ENCODE measurements around the gene DPEP2NB.

DPEP2NB gene

GRCh38 chr16:68022728-68023537, 7.2 kb upstream of the DPEP2NB start, which contains the start of the genes DDX28 and DUS2 (continued):
- TF ChIP-seq HIC1 (tag by site-specific recombination; IDR thresholded peaks at IDR 0.05) (no peak), ZNF629 (tag by site-specific recombination; IDR thresholded peaks at IDR 0.05) (peak; percentile 90), ZNF426 (tag by site-specific recombination; IDR thresholded peaks at IDR 0.05) (no peak), KLF17 (tag by site-specific recombination; IDR thresholded peaks at IDR 0.05) (0 out of 2 replicates have a peak, but pooled peaks have one; percentile 68), ZNF302 (tag by site-specific recombination; IDR thresholded peaks at IDR 0.05; ENCODE audit: low read depth) (no peak), ZNF571 (tag by site-specific recombination; IDR thresholded peaks at IDR 0.05) (no peak), ZNF707 (tag by site-specific recombination; IDR thresholded peaks at IDR 0.05) (no peak), ZNF76 (tag by site-specific recombination; IDR thresholded peaks at IDR 0.05; ENCODE audit: borderline replicate concordance, low read depth) (peak; percentile 84)

GRCh38 chr16:68022278-68022727, 6.6 kb upstream of the DPEP2NB start:
- CTCF ChIA-PET, result interaction anchor here (0.5 to 1.8 kb wide), 4 partner anchors 13 to 295 kb away, joined by 3 to 4 read pairs (median 3); no protein-coding TSS in a partner anchor

More at GRCh38 chr16:68022278-68022727, 6.6 kb upstream of the DPEP2NB start:
- peaks cover 7% of the 10 kb centered on the region; the same call in 1 of the 2 replicates for H3K4me1 ChIP-seq (ENCODE audit: control insufficient read depth, insufficient read depth, low read length)
- no peaks in the 10 kb centered on the region for H3K9me3 ChIP-seq (ENCODE audit: control insufficient read depth, insufficient read depth, low read depth, low read length)
- TF ChIP-seq BCL11B (tag by site-specific recombination; IDR thresholded peaks at IDR 0.05; ENCODE audit: low read depth) (no peak), ZNF580 (tag by site-specific recombination; IDR thresholded peaks at IDR 0.05) (no peak), ZNF354C (tag by site-specific recombination; IDR thresholded peaks at IDR 0.05; ENCODE audit: borderline replicate concordance, low read depth) (no peak), ZNF248 (tag by site-specific recombination; IDR thresholded peaks at IDR 0.05) (no peak), ZIC2 (tag by site-specific recombination; IDR thresholded peaks at IDR 0.05) (no peak), GLIS2 (tag by site-specific recombination; IDR thresholded peaks at IDR 0.05) (no peak), ZNF48 (tag by site-specific recombination; IDR thresholded peaks at IDR 0.05) (no peak), ZNF513 (tag by site-specific recombination; IDR thresholded peaks at IDR 0.05) (no peak), RBAK (tag by site-specific recombination; IDR thresholded peaks at IDR 0.05) (no peak), HOXA7 (CRISPR knock-in tag; IDR thresholded peaks at IDR 0.05; ENCODE audit: borderline replicate concordance) (no peak), ZNF510 (tag by site-specific recombination; IDR thresholded peaks at IDR 0.05; ENCODE audit: insufficient replicate concordance) (no peak), ZNF398 (tag by site-specific recombination; IDR thresholded peaks at IDR 0.05) (no peak), ZBTB8A (tag by site-specific recombination; IDR thresholded peaks at IDR 0.05) (no peak), ZNF610 (tag by site-specific recombination; IDR thresholded peaks at IDR 0.05; ENCODE audit: borderline replicate concordance) (no peak), ZNF548 (tag by site-specific recombination; IDR thresholded peaks at IDR 0.05) (no peak)
- peak overlapping the region; percentile 98 for H3K4me3 ChIP-seq (ENCODE audit: low read depth, low read length)
- peaks cover 0 to 34% of the 10 kb centered on the region in 2 experiments; a peak in 2 of 3 replicates for H3K36me3 ChIP-seq (ENCODE audit: control insufficient read depth in 2 of 2, insufficient read depth in 1 of 2, low read length in 2 of 2)
- POLR2A ChIA-PET, result interaction anchor here (0.8 to 2.5 kb wide), 8 partner anchors 19 to 214 kb away, joined by 3 to 7 read pairs (median 4); partner anchors contain the start of genes ESRP2 and NUTF2
- H3K27ac ChIP-seq (ENCODE audit: extremely low read depth, low read depth, low read length), result peak overlapping the region; percentile 76; the same call in 1 of the 2 replicates

Measured in HEK293 (cell line).